GM23248 (cell line): ENCODE measurements around the gene DENND1A. TPM values are rescaled to one million over a fixed set of nuclear protein-coding genes. Genes with fewer than 3 reads are reported as not detected.
"Not testable (repeated sequence)": the region's sequence is repeated elsewhere in the genome, so short reads cannot be mapped to it uniquely, and the experiment has no call there.

ENCODE experiments used
- DNase-seq: peaks from one replicate; pipeline ENCODE4 v3.0.0-alpha.2; 2015
- H2AFZ ChIP-seq: fragments of 200-600 bp; sonication (generic); 2 replicates; pipeline ENCODE4 v1.6.1; 2016; ENCODE audit warnings: antibody characterized with exemption
- H3F3A ChIP-seq: fragments of 200-600 bp; sonication (generic); 2 replicates; pipeline ENCODE4 v1.6.1; 2016; ENCODE audit warnings: mild to moderate bottlenecking, antibody characterized with exemption, mixed run types; ENCODE audit not compliant: insufficient read depth
- H3K27ac ChIP-seq: fragments of 200-600 bp; sonication (generic); 2 replicates; pipeline ENCODE4 v1.5.1; 2016; ENCODE audit warnings: mild to moderate bottlenecking
- H3K27me3 ChIP-seq: fragments of 200-600 bp; sonication (generic); replicated peaks from 2 replicates; pipeline ENCODE4 v1.6.1; 2016; ENCODE audit warnings: mild to moderate bottlenecking; ENCODE audit not compliant: insufficient read depth
- H3K36me3 ChIP-seq: fragments of 200-600 bp; sonication (generic); 2 replicates; pipeline ENCODE4 v1.6.1; 2016; ENCODE audit warnings: low read depth, mild to moderate bottlenecking
- H3K4me1 ChIP-seq: fragments of 200-600 bp; sonication (generic); 2 replicates; pipeline ENCODE4 v1.6.1; 2016; ENCODE audit warnings: mild to moderate bottlenecking; ENCODE audit not compliant: insufficient read depth
- H3K4me2 ChIP-seq: fragments of 200-600 bp; sonication (generic); one replicate; pipeline ENCODE4 v1.6.1; 2016; ENCODE audit warnings: mild to moderate bottlenecking; ENCODE audit not compliant: unreplicated experiment
- H3K4me3 ChIP-seq: fragments of 200-600 bp; sonication (generic); 2 replicates; pipeline ENCODE4 v1.5.1; 2016; ENCODE audit warnings: mild to moderate bottlenecking
- H3K79me2 ChIP-seq: fragments of 200-600 bp; sonication (generic); 2 replicates; pipeline ENCODE4 v1.6.1; 2016; ENCODE audit warnings: mild to moderate bottlenecking; ENCODE audit not compliant: insufficient read depth
- H3K9ac ChIP-seq: fragments of 200-600 bp; sonication (generic); 2 replicates; pipeline ENCODE4 v1.6.1; 2016; ENCODE audit warnings: mild to moderate bottlenecking
- H3K9me2 ChIP-seq: fragments of 200-600 bp; sonication (generic); 2 replicates; pipeline ENCODE4 v1.6.1; 2016; ENCODE audit warnings: mixed run types, mild to moderate bottlenecking, moderate library complexity; ENCODE audit not compliant: insufficient read depth
- H3K9me3 ChIP-seq: fragments of 200-600 bp; sonication (generic); one replicate; pipeline ENCODE4 v1.6.1; 2017; ENCODE audit warnings: low read depth
- H4K20me1 ChIP-seq: fragments of 200-600 bp; sonication (generic); 2 replicates; pipeline ENCODE4 v1.6.0; 2016; ENCODE audit not compliant: insufficient read depth
- EZH2 ChIP-seq: fragments of 200-600 bp; sonication (generic); IDR thresholded peaks from 2 replicates; pipeline ENCODE4 v1.6.1; 2018; ENCODE audit warnings: antibody characterized with exemption, mild to moderate bottlenecking; ENCODE audit not compliant: insufficient read depth, poor library complexity, severe bottlenecking
- EZH2phosphoT487 ChIP-seq: fragments of 200-600 bp; sonication (generic); IDR thresholded peaks from 2 replicates; pipeline ENCODE4 v1.6.1; 2018; ENCODE audit warnings: antibody characterized with exemption, moderate library complexity, mild to moderate bottlenecking, low read depth; ENCODE audit not compliant: insufficient read depth
- WGBS, 2 experiments: methylation state at CpG; one replicate each; pipeline ENCODE4 v1.1.6; 2015 to 2017; ENCODE audit warnings: low lambda C conversion rate in 2 of 2, low coverage in 1 of 2; ENCODE audit errors: missing lambda C conversion rate in 2 of 2; 5-methylcytosine and 5-hydroxymethylcytosine counted together
- in situ Hi-C: fragments of 300-500 bp; cut with MboI; formaldehyde crosslinking; loops from 2 replicates; pipeline ENCODE4 v1.15.0; 2020
- polyA plus RNA-seq: library from polyadenylated mRNA; unstranded; fragments of >200 nt; fragmentation: Nextera tagmentation; extraction: Ambion mirVana; gene quantifications from 2 replicates; pipeline ENCODE4 v1.2.1, GENCODE V29; 2016
- total RNA-seq: library from RNA; depleted of rRNA; stranded (reverse); fragments of >200 nt; shearing (Covaris generic); gene quantifications from 2 replicates; pipeline ENCODE4 v1.2.3, GENCODE V29; 2014; rRNA removed

DENND1A gene
- total RNA-seq (16.4 and 22.3 TPM in 2 replicates), polyA plus RNA-seq (13.2 and 15.3 TPM in 2 replicates)

GRCh38 chr9:123929870-123930831 lies at the start of gene DENND1A:
TSS of gene DENND1A (minus strand) at chr9:123930126. CDS start at chr9:123929905, 221 bp downstream.
- no peaks in the 10 kb centered on the region for H3K9me2 ChIP-seq
- H3K36me3 ChIP-seq: no peaks in the 10 kb centered on the region
- peaks cover 25% of the 10 kb centered on the region for H3K79me2 ChIP-seq
- in situ Hi-C loops: no loop called here
- H3K4me3 ChIP-seq: peak within 1 kb of the TSS; percentile 75
- H3K4me1 ChIP-seq: peaks cover 37% of the 10 kb centered on the region
- DNase-seq: peak; percentile 93
- H4K20me1 ChIP-seq: peaks cover 16% of the 10 kb centered on the region; the same call in 1 of the 2 replicates
- peak within 1 kb of the TSS; percentile 81 for H3K4me2 ChIP-seq
- H3K9me3 ChIP-seq: no peaks in the 10 kb centered on the region
- peak within 1 kb of the TSS; percentile 30 for H3K27ac ChIP-seq
- H2AFZ ChIP-seq: peak within 1 kb of the TSS; percentile 90
- H3K9ac ChIP-seq: peak within 1 kb of the TSS; percentile 78
- H3F3A ChIP-seq: peaks cover 36% of the 10 kb centered on the region
- 13 to 36% methylated on average over 16 to 70 of the region's 83 CpGs for WGBS, 2 experiments
- no peaks in the 10 kb centered on the region for H3K27me3 ChIP-seq
- TF ChIP-seq EZH2 (no peak), EZH2phosphoT487 (no peak)

GRCh38 chr9:123978981-123979380 lies 49.1 kb upstream of the DENND1A start:
- Histone ChIP-seq H3K4me2 (no peak overlapping the region), H3K9ac (no peak overlapping the region), H4K20me1 (no peaks in the 10 kb centered on the region), H3K79me2 (no peaks in the 10 kb centered on the region), H3K9me3 (no peaks in the 10 kb centered on the region), H3K4me1 (no peaks in the 10 kb centered on the region), H3K4me3 (no peak overlapping the region), H2AFZ (no peak overlapping the region), H3K27me3 (peaks cover 43% of the 10 kb centered on the region), H3K9me2 (no peaks in the 10 kb centered on the region), H3K27ac (no peak overlapping the region), H3F3A (no peaks in the 10 kb centered on the region), H3K36me3 (no peaks in the 10 kb centered on the region)
- WGBS, 2 experiments: 61 to 62% methylated on average over 5 of the region's 5 CpGs
- in situ Hi-C loops: no loop called here
- no peak for TF ChIP-seq EZH2phosphoT487
- no peak for DNase-seq

GRCh38 chr9:123976579-123976978 lies 46.7 kb upstream of the DENND1A start:
- H3K36me3 ChIP-seq, H3K27ac ChIP-seq, H3K4me3 ChIP-seq, H3K79me2 ChIP-seq, H3K4me1 ChIP-seq, H3K9me3 ChIP-seq, H3F3A ChIP-seq, H4K20me1 ChIP-seq, H3K9ac ChIP-seq, H2AFZ ChIP-seq, DNase-seq, in situ Hi-C loops, H3K9me2 ChIP-seq, H3K4me2 ChIP-seq: not testable (repeated sequence)
- WGBS, 2 experiments: no CpG with 5 or more reads among the region's 9 CpGs
- peaks cover 27% of the 10 kb centered on the region for H3K27me3 ChIP-seq

GRCh38 chr9:123975871-123976270 lies 45.9 kb upstream of the DENND1A start:
- no peaks in the 10 kb centered on the region for H3K9me2 ChIP-seq
- H3K27ac ChIP-seq: no peak overlapping the region
- no peaks in the 10 kb centered on the region for H3K79me2 ChIP-seq
- no peaks in the 10 kb centered on the region for H3K4me1 ChIP-seq
- H3F3A ChIP-seq: peaks cover 7% of the 10 kb centered on the region
- no peak overlapping the region for H2AFZ ChIP-seq
- H3K9me3 ChIP-seq: no peaks in the 10 kb centered on the region
- 48 to 53% methylated on average over 3 of the region's 3 CpGs for WGBS, 2 experiments
- no peak for DNase-seq
- no peaks in the 10 kb centered on the region for H3K36me3 ChIP-seq
- no peak overlapping the region for H3K4me2 ChIP-seq
- no peaks in the 10 kb centered on the region for H4K20me1 ChIP-seq
- in situ Hi-C loops: no loop called here
- H3K4me3 ChIP-seq: no peak overlapping the region
- TF ChIP-seq EZH2: no peak
- no peak for TF ChIP-seq EZH2phosphoT487
- H3K9ac ChIP-seq: no peak overlapping the region
- H3K27me3 ChIP-seq: peaks cover 20% of the 10 kb centered on the region
